NAMALWA (cell line): ENCODE results near the gene SNX9.
"Not testable (repeated sequence)": the region's sequence is repeated elsewhere in the genome, so short reads cannot be mapped to it uniquely, and the experiment has no call there.

Experiments used
- DNase-seq: peaks from one replicate; pipeline ENCODE4 v3.0.0-alpha.2; 2015; ENCODE audit warnings: low spot score

SNX9 gene

GRCh38 chr6:157831424-157832249 is 8.6 kb downstream of the SNX9 start:
- no peak for DNase-seq

GRCh38 chr6:157832250-157832967 is 9.4 kb downstream of the SNX9 start:
- no peak for DNase-seq

GRCh38 chr6:157834549-157834948 is 11.5 kb downstream of the SNX9 start:
- DNase-seq, result no peak

- DNase-seq, result no peak
These were observed 15.8 kb downstream of the SNX9 start for GRCh38 chr6:157838718-157839430.

- DNase-seq, result no peak
These were observed 16.6 kb downstream of the SNX9 start for GRCh38 chr6:157839606-157840005.

- DNase-seq, result no peak
These were observed 17.2 kb downstream of the SNX9 start for GRCh38 chr6:157840261-157840660.

GRCh38 chr6:157840776-157841175 is 17.7 kb downstream of the SNX9 start:
- DNase-seq, result no peak

GRCh38 chr6:157841211-157841840 is 18.3 kb downstream of the SNX9 start:
- DNase-seq, result no peak

- no peak for DNase-seq
These were observed 19.2 kb downstream of the SNX9 start for GRCh38 chr6:157842212-157842611.

GRCh38 chr6:157844196-157844595 is 21.1 kb downstream of the SNX9 start:
- DNase-seq, result not testable (repeated sequence)

- DNase-seq, result no peak
These were observed 22.6 kb downstream of the SNX9 start for GRCh38 chr6:157845493-157846259.

- no peak for DNase-seq
These were observed 24.8 kb downstream of the SNX9 start for GRCh38 chr6:157847846-157848245.

- no peak for DNase-seq
These were observed 25.6 kb downstream of the SNX9 start for GRCh38 chr6:157848693-157849092.

GRCh38 chr6:157849288-157850017 is 26.4 kb downstream of the SNX9 start:
- no peak for DNase-seq

- no peak for DNase-seq
These were observed 27.0 kb downstream of the SNX9 start for GRCh38 chr6:157850030-157850429.

GRCh38 chr6:157853018-157853805 is 30.2 kb downstream of the SNX9 start:
- no peak for DNase-seq

- no peak for DNase-seq
These were observed 31.0 kb downstream of the SNX9 start for GRCh38 chr6:157853902-157854502.

- no peak for DNase-seq
These were observed 32.3 kb downstream of the SNX9 start for GRCh38 chr6:157855325-157855724.

- DNase-seq, result not testable (repeated sequence)
These were observed 32.8 kb downstream of the SNX9 start for GRCh38 chr6:157855804-157856203.

- not testable (repeated sequence) for DNase-seq
These were observed 35.6 kb downstream of the SNX9 start for GRCh38 chr6:157858664-157859063.
